ENCODE data around the gene CHCHD4. TPM values are rescaled to one million over a fixed set of nuclear protein-coding genes. Genes with fewer than 3 reads are reported as not detected.

CHCHD4 gene
- total and polyA plus RNA-seq, 7 experiments from 2014 or later = 3.3 to 14.1 (median 9.5) TPM

DNA sequence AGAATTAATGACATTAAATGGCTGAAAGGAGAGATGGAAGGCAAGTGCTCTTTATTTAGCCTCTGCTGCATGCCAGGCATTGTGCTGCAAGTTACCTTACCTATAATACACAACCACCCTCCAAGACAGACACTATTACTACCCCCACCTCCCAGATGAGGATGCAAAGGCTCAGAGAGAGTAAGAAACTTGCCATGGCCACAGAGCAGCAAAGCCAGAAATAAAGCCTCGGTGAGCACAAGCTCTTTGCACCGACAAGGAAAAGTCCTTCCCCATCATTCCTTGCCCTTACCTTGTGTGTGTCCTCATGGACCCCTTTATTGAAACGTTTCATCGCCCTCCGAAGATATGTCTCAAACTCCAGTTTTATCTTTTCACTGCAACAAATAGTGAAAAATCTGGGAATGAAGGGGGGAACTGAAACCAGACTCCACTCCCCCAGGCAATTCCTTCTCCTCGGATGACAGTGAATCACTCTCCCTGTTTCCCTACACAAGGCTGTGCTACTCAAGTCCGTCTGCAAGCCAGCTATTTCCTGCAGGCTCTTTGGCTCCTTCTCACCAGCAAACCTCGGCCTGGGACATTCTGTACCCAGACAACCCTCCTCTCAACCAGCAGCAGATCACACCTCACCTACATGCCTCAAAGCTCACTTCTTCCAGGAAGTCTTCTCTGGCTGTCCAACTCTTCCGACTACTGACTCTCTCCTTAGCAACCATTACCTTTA lies 42.4 kb upstream of the CHCHD4 start:
- Histone ChIP-seq H3K4me1 (ENCODE audit: control insufficient read depth in 2 of 2, insufficient read depth in 2 of 2, low read length in 2 of 2) (peaks cover 0 to 1% of the 10 kb centered on the region in 2 donors), H3K27ac (ENCODE audit: low read depth, low read length) (no peak overlapping the region), H3K36me3 (ENCODE audit: control insufficient read depth in 2 of 3, insufficient read depth in 3 of 3, low read length in 3 of 3) (peaks cover 61 to 100% (median 72%) of the 10 kb centered on the region in 3 experiments), H3K27me3 (ENCODE audit: control insufficient read depth in 2 of 2, insufficient read depth in 2 of 2, low read length in 2 of 2) (no peaks in the 10 kb centered on the region), H3K9me3 (ENCODE audit: control insufficient read depth in 2 of 3, low read length in 3 of 3) (peaks cover 0 to 5% (median 0%) of the 10 kb centered on the region in 3 experiments), H3K4me3 (ENCODE audit: low read length) (no peak overlapping the region)
- no peak for ATAC-seq
- CTCF ChIA-PET = interaction anchor here (1.0 kb wide), 1 partner anchor 22 kb away, joined by 4 read pairs; no protein-coding TSS in a partner anchor
- H3K4me1 Mint-ChIP-seq = peaks cover 16 to 52% (median 33%) of the 10 kb centered on the region in 7 donors
- intact Hi-C loops (cut with micrococcal nuclease) = no loop called here
- no peak for DNase-seq
- no peaks in the 10 kb centered on the region for H3K27me3 Mint-ChIP-seq
- H3K36me3 Mint-ChIP-seq = peaks cover 51 to 99% (median 85%) of the 10 kb centered on the region in 5 donors
- H3K4me3 Mint-ChIP-seq = no peak overlapping the region
- POLR2A ChIA-PET = interaction anchor here (0.9 to 3.3 kb wide), 5 partner anchors 9 to 21 kb away, joined by 3 to 12 read pairs (median 3); partner anchors contain the start of genes LSM3 and XPC
- peaks cover 0 to 7% (median 4%) of the 10 kb centered on the region in 11 donors for H3K9me3 Mint-ChIP-seq
- peak overlapping the region in 1 of 9 donors; percentile 49 for H3K27ac Mint-ChIP-seq

DNA sequence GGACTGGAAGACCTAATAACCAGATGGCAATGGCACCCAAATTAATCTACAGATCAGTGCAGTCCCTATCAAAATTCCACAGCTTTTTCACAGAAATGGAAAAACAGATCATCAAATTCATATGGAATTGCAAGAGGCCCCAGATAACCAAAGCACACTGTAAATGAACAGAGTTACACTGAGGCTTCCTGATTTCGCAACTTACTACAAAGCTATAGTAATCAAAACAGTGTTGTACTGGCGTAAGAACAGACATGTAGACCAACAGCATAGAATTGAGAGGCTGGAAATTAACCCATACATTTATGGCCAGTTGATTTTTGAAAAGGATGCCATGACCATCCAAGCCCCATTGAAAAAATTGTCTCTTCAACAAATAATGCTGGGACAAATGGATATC lies 37.5 kb upstream of the CHCHD4 start:
- peaks cover 52 to 97% (median 85%) of the 10 kb centered on the region in 5 donors for H3K36me3 Mint-ChIP-seq
- H3K4me1 ChIP-seq (ENCODE audit: control insufficient read depth in 2 of 2, insufficient read depth in 2 of 2, low read length in 2 of 2) = no peaks in the 10 kb centered on the region
- CTCF ChIA-PET = interaction anchor here (0.9 kb wide), 1 partner anchor 9 kb away, joined by 3 read pairs; no protein-coding TSS in a partner anchor
- no peak overlapping the region for H3K4me3 Mint-ChIP-seq
- H3K4me1 Mint-ChIP-seq = peaks cover 3 to 28% (median 8%) of the 10 kb centered on the region in 7 donors
- DNase-seq (no peak), ATAC-seq (no peak)
- peaks cover 63 to 99% (median 65%) of the 10 kb centered on the region in 3 experiments for H3K36me3 ChIP-seq (ENCODE audit: control insufficient read depth in 2 of 3, insufficient read depth in 3 of 3, low read length in 3 of 3)
- H3K27ac ChIP-seq (ENCODE audit: low read depth, low read length) = no peak overlapping the region
- H3K9me3 ChIP-seq (ENCODE audit: control insufficient read depth in 2 of 3, low read length in 3 of 3) = peaks cover 0 to 13% (median 0%) of the 10 kb centered on the region in 3 experiments
- POLR2A ChIA-PET = interaction anchor here (0.6 to 1.0 kb wide), 3 partner anchors 19 to 507 kb away, joined by 3 to 4 read pairs (median 3); no protein-coding TSS in a partner anchor
- no peaks in the 10 kb centered on the region for H3K27me3 ChIP-seq (ENCODE audit: control insufficient read depth in 2 of 2, insufficient read depth in 2 of 2, low read length in 2 of 2)
- no peaks in the 10 kb centered on the region for H3K27me3 Mint-ChIP-seq
- intact Hi-C loops (cut with micrococcal nuclease) = no loop called here
- no peak overlapping the region for H3K27ac Mint-ChIP-seq
- no peak overlapping the region for H3K4me3 ChIP-seq (ENCODE audit: low read length)
- H3K9me3 Mint-ChIP-seq = peaks cover 0 to 20% (median 12%) of the 10 kb centered on the region in 11 donors

DNA sequence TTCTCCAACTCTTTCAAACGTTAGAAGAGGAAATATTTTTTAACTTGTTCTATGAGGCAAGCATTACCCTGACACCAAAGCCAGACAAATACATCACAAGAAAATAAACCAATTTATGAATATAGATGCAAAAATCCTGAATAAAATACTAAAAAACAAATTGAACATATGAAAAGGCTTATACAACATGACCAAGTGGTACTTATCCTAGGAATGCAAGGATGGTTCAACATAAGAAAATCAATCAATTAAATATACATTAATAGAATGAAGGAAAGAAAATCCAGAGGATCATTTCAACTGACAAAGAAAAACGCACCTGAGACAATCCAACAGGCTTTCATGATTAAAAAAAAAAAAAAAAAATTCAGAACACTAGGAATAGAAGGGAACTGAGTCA lies 36.6 kb upstream of the CHCHD4 start:
- H3K4me1 ChIP-seq (ENCODE audit: control insufficient read depth in 2 of 2, insufficient read depth in 2 of 2, low read length in 2 of 2) = no peaks in the 10 kb centered on the region
- no peak for ATAC-seq
- ChIA-PET CTCF (no interaction called here), POLR2A (interaction anchor here (0.6 to 1.1 kb wide), 3 partner anchors 16 to 508 kb away, joined by 3 to 9 read pairs (median 4); no protein-coding TSS in a partner anchor)
- no peak for DNase-seq
- Mint-ChIP-seq H3K27me3 (no peaks in the 10 kb centered on the region), H3K36me3 (peaks cover 44 to 96% (median 80%) of the 10 kb centered on the region in 5 donors), H3K4me3 (no peak overlapping the region), H3K9me3 (peaks cover 0 to 20% (median 12%) of the 10 kb centered on the region in 11 donors), H3K27ac (no peak overlapping the region), H3K4me1 (peaks cover 4 to 28% (median 12%) of the 10 kb centered on the region in 7 donors)
- H3K9me3 ChIP-seq (ENCODE audit: control insufficient read depth in 2 of 3, low read length in 3 of 3) = peaks cover 0 to 13% (median 0%) of the 10 kb centered on the region in 3 experiments
- no peak overlapping the region for H3K27ac ChIP-seq (ENCODE audit: low read depth, low read length)
- no peak overlapping the region for H3K4me3 ChIP-seq (ENCODE audit: low read length)
- peaks cover 58 to 99% (median 65%) of the 10 kb centered on the region in 3 experiments for H3K36me3 ChIP-seq (ENCODE audit: control insufficient read depth in 2 of 3, insufficient read depth in 3 of 3, low read length in 3 of 3)
- no peaks in the 10 kb centered on the region for H3K27me3 ChIP-seq (ENCODE audit: control insufficient read depth in 2 of 2, insufficient read depth in 2 of 2, low read length in 2 of 2)
- intact Hi-C loops (cut with micrococcal nuclease) = no loop called here

DNA sequence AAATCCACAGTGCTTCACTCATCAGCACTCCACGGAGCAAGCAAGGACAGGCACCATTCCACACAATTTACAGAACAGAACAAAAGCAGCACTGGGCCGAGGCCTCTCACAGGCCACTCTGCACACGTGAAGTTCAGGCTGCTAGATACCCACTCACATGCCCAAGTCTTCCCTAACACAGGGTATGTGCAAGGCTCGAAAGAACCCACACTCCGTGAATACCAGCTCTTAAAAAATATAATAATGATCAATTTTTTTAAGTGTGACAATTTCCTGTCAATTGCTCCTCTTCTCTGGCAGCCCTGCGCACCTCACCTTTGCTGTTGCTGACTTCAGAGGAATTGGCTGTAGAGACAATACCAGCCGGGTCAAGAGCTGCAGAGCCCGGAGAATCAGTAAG lies 34.8 kb upstream of the CHCHD4 start:
- DNase-seq (no peak), ATAC-seq (no peak)
- peaks cover 0 to 13% (median 0%) of the 10 kb centered on the region in 3 experiments for H3K9me3 ChIP-seq (ENCODE audit: control insufficient read depth in 2 of 3, low read length in 3 of 3)
- H3K9me3 Mint-ChIP-seq = peaks cover 0 to 20% (median 12%) of the 10 kb centered on the region in 11 donors
- ChIA-PET CTCF (no interaction called here), POLR2A (interaction anchor here (1.2 to 2.1 kb wide), 3 partner anchors 13 to 34 kb away, joined by 3 to 5 read pairs (median 5); partner anchors contain the start of genes LSM3, TMEM43 and XPC)
- H3K27ac ChIP-seq (ENCODE audit: low read depth, low read length) = no peak overlapping the region
- H3K4me1 Mint-ChIP-seq = peaks cover under 1 to 37% (median 20%) of the 10 kb centered on the region in 7 donors
- peak overlapping the region in 1 of 9 donors; percentile 42 for H3K27ac Mint-ChIP-seq
- H3K27me3 ChIP-seq (ENCODE audit: control insufficient read depth in 2 of 2, insufficient read depth in 2 of 2, low read length in 2 of 2) = no peaks in the 10 kb centered on the region
- intact Hi-C loops (cut with micrococcal nuclease) = no loop called here
- H3K4me1 ChIP-seq (ENCODE audit: control insufficient read depth in 2 of 2, insufficient read depth in 2 of 2, low read length in 2 of 2) = no peaks in the 10 kb centered on the region
- no peaks in the 10 kb centered on the region for H3K27me3 Mint-ChIP-seq
- no peak overlapping the region for H3K4me3 ChIP-seq (ENCODE audit: low read length)
- peaks cover 45 to 85% (median 68%) of the 10 kb centered on the region in 5 donors for H3K36me3 Mint-ChIP-seq
- peaks cover 52 to 94% (median 69%) of the 10 kb centered on the region in 3 experiments for H3K36me3 ChIP-seq (ENCODE audit: control insufficient read depth in 2 of 3, insufficient read depth in 3 of 3, low read length in 3 of 3)
- no peak overlapping the region for H3K4me3 Mint-ChIP-seq

DNA sequence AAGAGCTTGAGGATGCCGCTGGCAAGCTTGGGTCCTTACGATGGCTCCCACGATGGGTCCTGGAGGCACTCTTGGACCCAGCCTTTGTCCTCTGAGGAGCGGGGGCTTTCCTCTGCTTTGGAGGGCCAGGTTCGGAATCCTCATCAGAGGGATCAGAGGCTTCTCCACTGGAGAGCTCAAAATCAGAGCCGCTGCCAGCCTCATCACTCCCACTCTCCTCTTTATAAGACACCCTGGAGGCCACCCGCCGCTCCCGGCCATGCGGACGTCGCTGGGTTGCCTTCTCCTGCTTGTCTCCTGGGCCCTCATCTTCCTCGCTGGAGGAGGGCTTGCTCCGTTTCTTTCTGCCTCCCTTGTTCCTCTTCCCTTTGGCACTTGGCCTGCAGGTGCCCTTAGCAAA lies 33.7 kb upstream of the CHCHD4 start:
- no peak for DNase-seq
- peaks cover 52 to 84% (median 65%) of the 10 kb centered on the region in 5 donors for H3K36me3 Mint-ChIP-seq

DNA sequence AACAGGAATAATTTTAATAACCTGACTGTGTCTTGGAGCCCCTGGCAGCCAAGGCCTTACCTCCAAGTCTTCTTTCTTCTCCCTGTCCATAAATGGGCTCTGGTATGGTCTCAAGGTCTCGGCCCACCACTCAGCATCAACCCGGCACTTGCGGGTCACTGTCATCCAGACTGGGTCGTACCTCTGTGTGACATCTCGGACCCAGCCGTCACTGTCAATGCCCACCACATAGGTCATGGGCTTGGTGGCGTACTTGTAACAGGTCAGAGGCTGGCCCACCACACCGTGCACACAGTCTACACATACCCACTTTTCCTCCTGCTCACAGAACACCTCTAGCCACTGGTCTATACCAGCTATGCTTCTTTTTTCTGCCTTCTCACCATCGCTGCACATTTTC lies 33.3 kb upstream of the CHCHD4 start:
- ATAC-seq = no peak
- peak overlapping the region in 2 of 9 donors; percentile 5 to 26 for H3K27ac Mint-ChIP-seq

More for the DNA sequence above, 33.7 kb upstream of the CHCHD4 start:
- Histone ChIP-seq H3K27me3 (ENCODE audit: control insufficient read depth in 2 of 2, insufficient read depth in 2 of 2, low read length in 2 of 2) (no peaks in the 10 kb centered on the region), H3K9me3 (ENCODE audit: control insufficient read depth in 2 of 3, low read length in 3 of 3) (peaks cover 0 to 13% (median 0%) of the 10 kb centered on the region in 3 experiments), H3K36me3 (ENCODE audit: control insufficient read depth in 2 of 3, insufficient read depth in 3 of 3, low read length in 3 of 3) (peaks cover 48 to 94% (median 63%) of the 10 kb centered on the region in 3 experiments), H3K4me3 (ENCODE audit: low read length) (no peak overlapping the region), H3K27ac (ENCODE audit: low read depth, low read length) (no peak overlapping the region), H3K4me1 (ENCODE audit: control insufficient read depth in 2 of 2, insufficient read depth in 2 of 2, low read length in 2 of 2) (no peaks in the 10 kb centered on the region)
- peaks cover 6 to 37% (median 28%) of the 10 kb centered on the region in 7 donors for H3K4me1 Mint-ChIP-seq
- H3K9me3 Mint-ChIP-seq = peaks cover 0 to 20% (median 12%) of the 10 kb centered on the region in 11 donors
- H3K27me3 Mint-ChIP-seq = no peaks in the 10 kb centered on the region
- H3K27ac Mint-ChIP-seq = peak overlapping the region in 2 of 9 donors; percentile 5 to 26
- ChIA-PET POLR2A (interaction anchor here (0.6 to 2.1 kb wide), 3 partner anchors 13 to 33 kb away, joined by 3 to 5 read pairs (median 5); partner anchors contain the start of genes LSM3, TMEM43 and XPC), CTCF (no interaction called here)
- no peak for ATAC-seq
- intact Hi-C loops (cut with micrococcal nuclease) = no loop called here
- H3K4me3 Mint-ChIP-seq = no peak overlapping the region

More for the DNA sequence above, 33.3 kb upstream of the CHCHD4 start:
- Mint-ChIP-seq H3K4me1 (peaks cover 6 to 36% (median 26%) of the 10 kb centered on the region in 7 donors), H3K36me3 (peaks cover 52 to 80% (median 61%) of the 10 kb centered on the region in 5 donors), H3K4me3 (no peak overlapping the region), H3K9me3 (peaks cover 0 to 20% (median 12%) of the 10 kb centered on the region in 11 donors), H3K27me3 (no peaks in the 10 kb centered on the region)
- ChIA-PET CTCF (no interaction called here), POLR2A (interaction anchor here (0.6 to 2.1 kb wide), 3 partner anchors 13 to 32 kb away, joined by 3 to 5 read pairs (median 5); partner anchors contain the start of genes LSM3, TMEM43 and XPC)
- Histone ChIP-seq H3K27me3 (ENCODE audit: control insufficient read depth in 2 of 2, insufficient read depth in 2 of 2, low read length in 2 of 2) (no peaks in the 10 kb centered on the region), H3K4me3 (ENCODE audit: low read length) (no peak overlapping the region), H3K36me3 (ENCODE audit: control insufficient read depth in 2 of 3, insufficient read depth in 3 of 3, low read length in 3 of 3) (peaks cover 47 to 94% (median 59%) of the 10 kb centered on the region in 3 experiments), H3K4me1 (ENCODE audit: control insufficient read depth in 2 of 2, insufficient read depth in 2 of 2, low read length in 2 of 2) (no peaks in the 10 kb centered on the region), H3K27ac (ENCODE audit: low read depth, low read length) (no peak overlapping the region), H3K9me3 (ENCODE audit: control insufficient read depth in 2 of 3, low read length in 3 of 3) (peaks cover 0 to 13% (median 0%) of the 10 kb centered on the region in 3 experiments)
- no peak for DNase-seq
- intact Hi-C loops (cut with micrococcal nuclease) = no loop called here
